HepG2 (cell line): ENCODE data around the gene NOL4L. TPM values are rescaled to one million over a fixed set of nuclear protein-coding genes. Genes with fewer than 3 reads are reported as not detected.

Experiments used
- ATAC-seq: fragments of 200-7000 bp; cut with Tn5 transposase; 3 replicates; pipeline ENCODE4 v1.9.1; 2020; ENCODE audit warnings: mild to moderate bottlenecking, moderate library complexity
- BruUV-seq: library from RNA; stranded (reverse); fragments of 400-500 nt; replicated peaks from 2 replicates; lab custom pipeline; 2021; lab: Mats Ljungman, UMichigan
- CTCF ChIA-PET: fragments of 300-600 bp; formaldehyde crosslinking; extraction: SDS; loops from one replicate; lab custom pipeline; 2021; ENCODE audit warnings: low total read pairs, inconsistent platforms, low intra/inter-chr PET ratio; lab: Yijun Ruan, JAX
- POLR2A ChIA-PET: fragments of 350-600 bp; sonication (Branson Sonifier 250); formaldehyde crosslinking; loops from one replicate; lab custom pipeline; 2020; ENCODE audit warnings: antibody characterized with exemption, inconsistent platforms; lab: Yijun Ruan, JAX
- DNase-seq: peaks from one replicate; pipeline ENCODE4 v3.0.0-alpha.2; 2015; ENCODE audit warnings: low spot score
- FAIRE-seq: peaks from 3 replicates; lab custom pipeline; 2011; peaks lifted over from hg19 to GRCh38; lab: Jason Lieb, UNC
- H2AFZ ChIP-seq: one replicate; pipeline ENCODE4 v1.6.1; 2011; ENCODE audit warnings: low read length, inconsistent platforms
- H3K27ac ChIP-seq: fragments of 300-600 bp; 3 replicates; pipeline ENCODE4 v1.8.0; 2011; ENCODE audit warnings: mixed run types, mild to moderate bottlenecking, mixed read lengths, low read length, inconsistent platforms; ENCODE audit not compliant: insufficient read depth; ENCODE audit errors: extremely low read length
- H3K27me3 ChIP-seq, 2 experiments: fragments of 200-600 bp in 1 of 2; 2 replicates in 1 of 2; 3 replicates in 1 of 2; pipeline versions ENCODE4 v1.6.0 to v1.8.0; 2011; ENCODE audit warnings: low read length in 2 of 2, mild to moderate bottlenecking in 2 of 2, moderate library complexity in 2 of 2, inconsistent platforms in 1 of 2; ENCODE audit not compliant: insufficient read depth in 2 of 2, control insufficient read depth in 1 of 2
- H3K36me3 ChIP-seq, 2 experiments: fragments of 200-600 bp in 1 of 2; replicated peaks in 1 of 2; 2 replicates in 1 of 2; 3 replicates in 1 of 2; pipeline versions ENCODE4 v1.5.1 to v1.8.0; 2011; ENCODE audit warnings: low read length in 2 of 2, inconsistent platforms in 1 of 2; ENCODE audit not compliant: insufficient read depth in 2 of 2, control insufficient read depth in 1 of 2
- H3K4me1 ChIP-seq: 2 replicates; pipeline ENCODE4 v1.5.1; 2012; ENCODE audit warnings: low read length, inconsistent platforms; ENCODE audit not compliant: insufficient read depth
- H3K4me2 ChIP-seq: 2 replicates; pipeline ENCODE4 v1.6.0; 2011; ENCODE audit warnings: low read depth, low read length, inconsistent platforms
- H3K4me3 ChIP-seq, 3 experiments: fragments of 200-600 bp in 1 of 3; sonication (generic), shearing (Covaris generic) in 1 of 3; replicated peaks in 1 of 3; 2 replicates each; pipeline ENCODE4 v1.5.1; 2011 to 2016; ENCODE audit warnings: low read length in 3 of 3, inconsistent platforms in 2 of 3, low read depth in 2 of 3, mild to moderate bottlenecking in 2 of 3, control low read depth in 1 of 3, mixed read lengths in 1 of 3; ENCODE audit not compliant: insufficient read depth in 1 of 3
- H3K79me2 ChIP-seq: one replicate; pipeline ENCODE4 v1.6.1; 2011; ENCODE audit warnings: low read length, inconsistent platforms; ENCODE audit not compliant: insufficient read depth
- H3K9ac ChIP-seq: 2 replicates; pipeline ENCODE4 v1.6.0; 2011; ENCODE audit warnings: mild to moderate bottlenecking, low read depth, low read length, inconsistent platforms; ENCODE audit not compliant: insufficient read depth
- H3K9me3 ChIP-seq: 2 replicates; pipeline ENCODE4 v1.5.1; 2012; ENCODE audit warnings: mild to moderate bottlenecking, low read length
- H4K20me1 ChIP-seq: 2 replicates; pipeline ENCODE4 v1.6.0; 2011; ENCODE audit warnings: inconsistent platforms, mild to moderate bottlenecking, low read length, moderate library complexity; ENCODE audit not compliant: insufficient read depth
- ARNT2 ChIP-seq: sonication (generic); formaldehyde crosslinking; IDR thresholded peaks from 2 replicates; pipeline ENCODE4 v1.8.0; 2022; ENCODE audit warnings: mild to moderate bottlenecking, low read depth, missing genetic modification reagents, moderate library complexity
- CHCHD3 ChIP-seq: sonication (generic); formaldehyde crosslinking; IDR thresholded peaks from 2 replicates; pipeline ENCODE4 v1.8.0; 2022; ENCODE audit warnings: mild to moderate bottlenecking, missing genetic modification reagents, moderate library complexity
- CTCF ChIP-seq: sonication (generic); formaldehyde crosslinking; IDR thresholded peaks from 2 replicates; pipeline ENCODE4 v1.5.0; 2020; ENCODE audit warnings: mild to moderate bottlenecking, missing genetic modification reagents, moderate library complexity
- E2F2 ChIP-seq: sonication (generic); formaldehyde crosslinking; IDR thresholded peaks from 2 replicates; pipeline ENCODE4 v1.4.0; 2020; ENCODE audit warnings: missing genetic modification reagents, borderline replicate concordance
- FOXC1 ChIP-seq: sonication (generic); formaldehyde crosslinking; IDR thresholded peaks from 2 replicates; pipeline ENCODE4 v1.8.0; 2022; ENCODE audit warnings: mild to moderate bottlenecking, missing genetic modification reagents, borderline replicate concordance
- GLI4 ChIP-seq: sonication (generic); formaldehyde crosslinking; IDR thresholded peaks from 2 replicates; pipeline ENCODE4 v1.5.1; 2020; ENCODE audit warnings: missing genetic modification reagents, mild to moderate bottlenecking, moderate library complexity, borderline replicate concordance
- PLRG1 ChIP-seq: fragments of 450-650 bp; conservative IDR thresholded peaks from 2 replicates; pipeline ENCODE4 v1.6.1; 2016
- PLSCR1 ChIP-seq: sonication (generic); formaldehyde crosslinking; IDR thresholded peaks from 2 replicates; pipeline ENCODE4 v1.5.0; 2020; ENCODE audit warnings: missing genetic modification reagents, mild to moderate bottlenecking, borderline replicate concordance
- RAD21 ChIP-seq: fragments of 450-650 bp; formaldehyde crosslinking; IDR thresholded peaks from 2 replicates; pipeline ENCODE4 v1.5.0; 2020; ENCODE audit warnings: mild to moderate bottlenecking
- SRSF1 ChIP-seq: fragments of 200-400 bp; formaldehyde crosslinking; optimal IDR thresholded peaks from 2 replicates; pipeline ENCODE3; 2017; ENCODE audit warnings: mild to moderate bottlenecking, low read depth, low read length, moderate library complexity
- THAP7 ChIP-seq: sonication (generic); formaldehyde crosslinking; IDR thresholded peaks from 2 replicates; pipeline ENCODE4 v1.8.1; 2023; ENCODE audit warnings: mild to moderate bottlenecking, missing genetic modification reagents
- ZBTB33 ChIP-seq: sonication (generic); formaldehyde crosslinking; IDR thresholded peaks from 2 replicates; pipeline ENCODE4 v1.4.0; 2020; ENCODE audit warnings: missing genetic modification reagents
- ZNF263 ChIP-seq: sonication (generic); formaldehyde crosslinking; IDR thresholded peaks from 2 replicates; pipeline ENCODE4 v1.4.0; 2020; ENCODE audit warnings: missing genetic modification reagents
- ZNF430 ChIP-seq: sonication (generic); formaldehyde crosslinking; IDR thresholded peaks from 2 replicates; pipeline ENCODE4 v1.9.0; 2021; ENCODE audit warnings: mild to moderate bottlenecking, missing genetic modification reagents
- ZNF598 ChIP-seq: sonication (generic); formaldehyde crosslinking; IDR thresholded peaks from 2 replicates; pipeline ENCODE4 v1.5.1; 2020; ENCODE audit warnings: mild to moderate bottlenecking, missing genetic modification reagents, borderline replicate concordance
- ZNF724P ChIP-seq: sonication (generic); formaldehyde crosslinking; IDR thresholded peaks from 2 replicates; pipeline ENCODE4 v1.8.0; 2022; ENCODE audit warnings: missing genetic modification reagents, borderline replicate concordance
- ZSCAN21 ChIP-seq: sonication (generic); formaldehyde crosslinking; IDR thresholded peaks from 2 replicates; pipeline ENCODE4 v1.8.0; 2022; ENCODE audit warnings: mild to moderate bottlenecking, missing genetic modification reagents, moderate library complexity, borderline replicate concordance
- WGBS: methylation state at CpG from one replicate; pipeline ENCODE4 v1.1.6; 2017; ENCODE audit warnings: low lambda C conversion rate; 5-methylcytosine and 5-hydroxymethylcytosine counted together
- in situ Hi-C: cut with HindIII; loops from 2 replicates; pipeline ENCODE4 v1.10.0; 2017; ENCODE audit warnings: low pct_unique_long_range_greater_than_20kb; ENCODE audit not compliant: extremely low pct_ligation_motif_present
- intact Hi-C: fragments of 100-400 bp; cut with micrococcal nuclease; formaldehyde crosslinking; loops from one replicate; pipeline ENCODE4 v1.10.0; 2022; ENCODE audit not compliant: unreplicated experiment
- polyA plus RNA-seq, 8 experiments: library from polyadenylated mRNA; depleted of rRNA in 3 of 8; stranded (reverse) in 7 of 8; unstranded in 1 of 8; fragments of >200 nt; fragmentation: Illumina TruSeq in 4 of 8; extraction: Trizol in 4 of 8; gene quantifications; 2 replicates each; pipeline versions ENCODE4 v1.2.1 to v1.2.3, GENCODE V29; 2011 to 2016; ENCODE audit warnings: low read depth in 4 of 8, missing spikeins in 1 of 8, mixed read lengths in 1 of 8; ENCODE audit not compliant: insufficient read depth in 1 of 8
- total RNA-seq, 5 experiments: library from RNA; depleted of rRNA; stranded (reverse); fragments of >200 nt; fragmentation: Illumina TruSeq; extraction: Trizol; gene quantifications; 2 replicates each; pipeline ENCODE4 v1.2.3, GENCODE V29; 2016; ENCODE audit warnings: low read depth in 1 of 5

Gene NOL4L
- total and polyA plus RNA-seq, 2 of the 13 experiments (the other 11 are each of a cell fraction or from before 2014, with no cell fraction given) = 16.6 to 35.4 TPM

GRCh38 chr20:32535316-32535952 lies 49.7 kb downstream of the NOL4L start:
- H3K4me2 ChIP-seq = peak overlapping the region; percentile 82
- ATAC-seq (peak; percentile 33), FAIRE-seq (no peak), DNase-seq (no peak)
- H3K9me3 ChIP-seq = no peaks in the 10 kb centered on the region
- no peaks in the 10 kb centered on the region for H4K20me1 ChIP-seq
- H3K9ac ChIP-seq = peak overlapping the region; percentile 51; the same call in 1 of the 2 replicates
- BruUV-seq = no TSS peak
- no peaks in the 10 kb centered on the region for H3K36me3 ChIP-seq
- intact Hi-C loops = no loop called here
- H3K27ac ChIP-seq = no peak overlapping the region
- POLR2A ChIA-PET = interaction anchor here (0.7 to 3.6 kb wide), 8 partner anchors 9 to 60 kb away, joined by 3 to 37 read pairs (median 6); no protein-coding TSS in a partner anchor
- CTCF ChIA-PET = no interaction called here
- no peaks in the 10 kb centered on the region for H3K79me2 ChIP-seq
- WGBS = 75% methylated on average over 18 of the region's 18 CpGs
- peaks cover 72% of the 10 kb centered on the region for H3K4me1 ChIP-seq
- no peak overlapping the region for H2AFZ ChIP-seq
- peak overlapping the region in 2 of 3 experiments; percentile 64 to 70; a peak in 3 of 6 replicates for H3K4me3 ChIP-seq
- H3K27me3 ChIP-seq = no peaks in the 10 kb centered on the region
- in situ Hi-C loops = no loop called here
- TF ChIP-seq ZNF263 (peak; percentile 62), RAD21 (peak; percentile 44; the same call in 1 of the 2 replicates), PLSCR1 (0 out of 2 replicates have a peak, but pooled peaks have one; percentile 59), ZNF598 (CRISPR knock-in tag) (peak; percentile 11; the same call in 1 of the 2 replicates), ZBTB33 (CRISPR knock-in tag) (peak; percentile 96), PLRG1 (no peak), ARNT2 (CRISPR knock-in tag) (0 out of 2 replicates have a peak, but pooled peaks have one; percentile 29), GLI4 (CRISPR knock-in tag) (0 out of 2 replicates have a peak, but pooled peaks have one; percentile 15), ZSCAN21 (no peak), CHCHD3 (CRISPR knock-in tag) (peak; percentile 31; the same call in 1 of the 2 replicates), ZNF724P (CRISPR knock-in tag) (0 out of 2 replicates have a peak, but pooled peaks have one; percentile 50), CTCF (CRISPR knock-in tag) (peak; percentile 49), E2F2 (CRISPR knock-in tag) (no peak), SRSF1 (peak; percentile 35), FOXC1 (CRISPR knock-in tag) (no peak), ZNF430 (CRISPR knock-in tag) (peak; percentile 57; the same call in 1 of the 2 replicates), THAP7 (CRISPR knock-in tag) (peak; percentile 62; the same call in 1 of the 2 replicates)
